Measurements from ENCODE around the gene PERP.
A peak's percentile ranks its signal among the peaks of the same experiment; 100 is the strongest.
"Not testable (repeated sequence)": the region's sequence is repeated elsewhere in the genome, so short reads cannot be mapped to it uniquely, and the experiment has no call there.

The PERP gene

DNA sequence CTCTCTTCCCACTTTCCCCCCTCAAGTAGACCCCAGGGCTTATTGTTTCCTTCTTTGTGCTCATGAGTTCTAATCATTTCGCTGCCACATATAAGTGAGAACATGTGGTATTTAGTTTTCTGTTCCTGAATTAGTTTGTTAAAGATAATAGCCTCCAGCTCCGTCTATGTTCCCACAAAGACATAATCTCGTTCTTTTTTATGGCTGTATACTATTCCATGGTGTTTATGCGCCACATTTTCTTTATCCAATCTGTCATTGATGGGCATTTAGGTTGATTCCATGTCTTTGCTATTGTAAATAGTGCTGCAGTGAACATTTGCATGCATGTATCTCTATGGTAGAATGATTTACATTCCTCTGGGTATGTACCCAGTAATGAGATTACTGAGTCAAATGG lies 16.9 kb upstream of the PERP start:
- no peak overlapping the region for H3K27ac ChIP-seq
- DNase-seq (ENCODE audit: low spot score) = no peak
- no peak overlapping the region for H3K4me3 ChIP-seq
- TF ChIP-seq, protein P1, sequence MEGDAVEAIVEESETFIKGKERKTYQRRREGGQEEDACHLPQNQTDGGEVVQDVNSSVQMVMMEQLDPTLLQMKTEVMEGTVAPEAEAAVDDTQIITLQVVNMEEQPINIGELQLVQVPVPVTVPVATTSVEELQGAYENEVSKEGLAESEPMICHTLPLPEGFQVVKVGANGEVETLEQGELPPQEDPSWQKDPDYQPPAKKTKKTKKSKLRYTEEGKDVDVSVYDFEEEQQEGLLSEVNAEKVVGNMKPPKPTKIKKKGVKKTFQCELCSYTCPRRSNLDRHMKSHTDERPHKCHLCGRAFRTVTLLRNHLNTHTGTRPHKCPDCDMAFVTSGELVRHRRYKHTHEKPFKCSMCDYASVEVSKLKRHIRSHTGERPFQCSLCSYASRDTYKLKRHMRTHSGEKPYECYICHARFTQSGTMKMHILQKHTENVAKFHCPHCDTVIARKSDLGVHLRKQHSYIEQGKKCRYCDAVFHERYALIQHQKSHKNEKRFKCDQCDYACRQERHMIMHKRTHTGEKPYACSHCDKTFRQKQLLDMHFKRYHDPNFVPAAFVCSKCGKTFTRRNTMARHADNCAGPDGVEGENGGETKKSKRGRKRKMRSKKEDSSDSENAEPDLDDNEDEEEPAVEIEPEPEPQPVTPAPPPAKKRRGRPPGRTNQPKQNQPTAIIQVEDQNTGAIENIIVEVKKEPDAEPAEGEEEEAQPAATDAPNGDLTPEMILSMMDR (IDR thresholded peaks at IDR 0.05) = no peak

DNA sequence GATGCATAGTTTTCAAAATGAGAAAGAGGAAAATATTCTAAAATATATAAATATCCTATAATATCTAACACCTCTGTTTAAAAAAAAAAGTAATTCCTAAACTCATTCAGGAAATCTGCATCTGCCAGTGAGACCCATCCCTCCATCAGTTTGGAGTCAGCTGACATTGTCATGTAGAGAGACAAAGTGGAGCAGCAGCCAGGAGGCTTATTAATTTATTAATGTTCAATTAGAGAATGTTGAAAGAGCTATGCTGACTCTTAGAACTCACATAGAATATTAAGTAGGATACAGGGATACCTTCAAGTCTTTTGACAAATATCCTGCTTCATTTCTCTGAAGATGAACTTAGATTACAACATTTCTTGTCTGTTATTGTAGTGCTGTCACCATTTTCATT lies 12.8 kb upstream of the PERP start:
- Histone ChIP-seq H3K27ac (no peak overlapping the region), H3K4me3 (no peak overlapping the region)
- no peak for DNase-seq (ENCODE audit: low spot score)
- TF ChIP-seq, protein P1 (IDR thresholded peaks at IDR 0.05) = no peak

DNA sequence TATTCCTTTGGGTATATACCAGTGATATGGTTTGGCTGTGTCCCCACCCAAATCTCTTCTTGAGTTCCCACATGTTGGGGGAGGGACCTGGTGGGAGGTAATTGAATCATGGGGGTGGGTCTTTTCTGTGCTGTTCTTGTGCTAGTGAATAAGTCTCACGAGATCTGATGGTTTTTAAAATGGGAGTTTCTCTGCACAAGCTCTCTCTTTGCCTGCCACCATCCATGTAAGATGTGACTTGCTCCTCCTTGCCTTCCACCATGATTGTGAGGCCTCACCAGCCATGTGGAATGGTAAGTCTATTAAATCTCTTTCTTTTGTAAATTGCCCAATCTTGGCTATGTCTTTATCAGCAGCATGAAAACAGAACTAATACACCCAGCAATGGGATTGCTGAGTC lies 12.0 kb upstream of the PERP start:
- not testable (repeated sequence) for H3K27ac ChIP-seq; DNase-seq (ENCODE audit: low spot score); H3K4me3 ChIP-seq

DNA sequence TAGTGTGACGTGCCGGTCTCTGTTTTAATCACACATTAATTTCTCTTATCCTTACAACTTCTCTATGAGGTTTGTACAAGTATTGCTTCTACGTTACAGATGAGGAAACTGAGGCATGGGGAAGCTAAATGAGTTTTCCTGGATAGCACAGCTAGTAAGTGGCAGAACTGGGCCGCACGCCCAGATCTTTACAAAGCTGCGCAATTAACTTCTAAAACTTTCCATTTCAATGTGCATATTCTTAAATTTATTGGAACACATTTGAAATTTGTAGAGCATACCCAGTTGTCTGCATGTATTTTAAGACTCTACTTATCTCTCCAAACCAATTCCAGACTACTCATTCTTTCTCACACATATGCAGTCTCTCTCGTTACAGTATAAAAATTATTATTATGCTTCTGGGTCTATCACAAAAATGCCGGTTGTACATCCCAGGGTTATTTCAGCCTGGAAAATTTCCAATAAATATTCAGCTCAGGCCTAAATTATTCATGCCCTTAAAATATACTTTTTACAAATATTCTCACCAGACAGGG lies 10.2 kb upstream of the PERP start:
- DNase-seq (ENCODE audit: low spot score) = no peak
- TF ChIP-seq, protein P1 (IDR thresholded peaks at IDR 0.05) = no peak
- no peak overlapping the region for H3K27ac ChIP-seq
- no peak overlapping the region for H3K4me3 ChIP-seq

DNA sequence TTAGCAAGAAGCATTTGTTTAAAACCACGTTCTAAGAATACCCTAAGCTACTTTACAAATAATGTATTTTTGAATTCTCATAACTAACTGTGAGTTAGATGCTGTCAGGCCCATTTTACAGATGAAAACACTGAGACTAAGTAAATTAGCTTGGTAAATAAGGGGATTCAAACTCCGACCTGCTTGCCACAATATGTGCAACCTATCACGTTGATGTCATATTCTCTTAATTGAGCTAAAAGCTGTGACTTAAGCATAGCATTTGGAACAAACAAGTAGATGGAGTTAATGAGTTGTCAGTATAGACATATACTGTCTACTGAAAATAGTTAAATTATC lies 9.4 kb upstream of the PERP start:
- DNase-seq (ENCODE audit: low spot score) = no peak
- Histone ChIP-seq H3K27ac (no peak overlapping the region), H3K4me3 (no peak overlapping the region)
- TF ChIP-seq, protein P1 (IDR thresholded peaks at IDR 0.05) = no peak

DNA sequence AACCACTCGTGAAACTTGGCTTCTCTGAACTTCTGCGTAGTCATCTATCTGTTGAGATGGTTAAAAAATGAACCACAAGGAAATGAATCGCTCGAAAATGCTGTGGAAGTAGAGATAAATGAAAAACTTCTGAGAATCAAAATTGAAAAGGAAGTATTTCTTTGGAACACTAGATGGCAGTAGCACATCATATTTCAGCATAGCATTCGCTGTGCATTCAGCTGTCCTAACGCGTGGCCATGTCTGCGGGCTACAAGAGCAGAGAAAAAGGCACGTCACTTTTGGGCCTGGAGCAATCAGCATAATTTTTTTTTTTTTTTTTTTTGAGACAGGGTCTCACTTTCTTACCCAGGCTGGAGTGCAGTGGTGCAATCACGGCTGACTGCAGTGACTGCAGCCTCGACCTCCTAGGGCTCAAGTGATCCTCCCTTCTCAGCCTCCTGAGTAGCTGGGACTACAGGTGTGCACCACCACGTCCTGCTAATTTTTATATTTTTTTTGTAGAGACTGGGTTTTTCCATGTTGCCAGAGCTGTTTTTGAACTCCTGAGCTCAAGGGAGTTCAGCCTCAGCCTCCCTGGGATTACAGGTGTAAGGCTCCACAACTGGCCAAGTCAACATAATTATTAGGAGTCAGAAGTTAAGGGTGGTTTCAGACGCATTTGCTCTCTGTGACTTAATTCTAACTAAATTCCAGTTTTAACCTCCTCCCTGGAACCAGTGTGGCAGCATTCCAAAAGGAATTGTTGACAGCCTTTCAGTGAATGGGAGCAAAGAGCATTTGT lies 8.8 kb upstream of the PERP start:
- Histone ChIP-seq H3K27ac (no peak overlapping the region), H3K4me3 (no peak overlapping the region)
- TF ChIP-seq, protein P1 (IDR thresholded peaks at IDR 0.05) = peak; percentile 67
- no peak for DNase-seq (ENCODE audit: low spot score)

DNA sequence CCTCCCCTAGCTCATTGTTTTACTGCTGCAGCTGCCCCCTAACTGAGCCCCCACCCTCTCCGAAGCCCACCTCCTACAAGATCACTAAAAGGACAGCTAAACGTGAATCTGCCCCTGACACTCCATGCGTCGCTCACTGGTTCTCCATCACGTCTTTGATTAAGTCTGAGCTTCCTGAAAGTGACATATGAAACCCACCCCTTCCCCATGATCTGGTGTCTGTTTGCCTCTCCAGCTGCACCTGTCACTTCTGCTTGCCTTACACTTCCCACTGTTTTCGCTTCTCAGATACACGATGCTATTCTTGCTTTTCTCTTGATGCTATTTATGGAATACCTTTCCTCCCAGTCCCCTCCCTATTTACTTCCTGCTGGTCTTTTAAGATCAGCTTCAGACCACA lies 8.0 kb upstream of the PERP start:
- TF ChIP-seq, protein P1 (IDR thresholded peaks at IDR 0.05) = no peak
- no peak overlapping the region for H3K27ac ChIP-seq
- no peak overlapping the region for H3K4me3 ChIP-seq
- no peak for DNase-seq (ENCODE audit: low spot score)
